HEK293 (cell line): ENCODE data around the gene USP37.

ENCODE experiments used
- CTCF ChIA-PET: fragments of 350-600 bp; formaldehyde crosslinking; extraction: SDS; loops from one replicate; lab custom pipeline; 2021; ENCODE audit warnings: antibody characterized with exemption; lab: Yijun Ruan, JAX
- POLR2A ChIA-PET: fragments of 300-600 bp; formaldehyde crosslinking; extraction: SDS; loops from one replicate; lab custom pipeline; 2020; ENCODE audit warnings: antibody characterized with exemption, inconsistent platforms; lab: Yijun Ruan, JAX
- H3K27ac ChIP-seq: fragments of 200-500 bp; sonication (Bioruptor generic); 2 replicates; pipeline ENCODE4 v1.5.1; 2014; ENCODE audit warnings: low read depth, low read length, control low read depth, inconsistent platforms; ENCODE audit errors: extremely low read depth
- H3K36me3 ChIP-seq, 2 experiments: fragments of 200-500 bp in 1 of 2; sonication (Bioruptor generic) in 1 of 2; 1 replicate in 1 of 2; 2 replicates in 1 of 2; pipeline ENCODE4 v1.5.1; 2014 to 2017; ENCODE audit warnings: inconsistent platforms in 2 of 2, low read length in 2 of 2; ENCODE audit not compliant: control insufficient read depth in 2 of 2, insufficient read depth in 1 of 2
- H3K4me1 ChIP-seq: fragments of 200-500 bp; sonication (Bioruptor generic); 2 replicates; pipeline ENCODE4 v1.5.1; 2014; ENCODE audit warnings: mild to moderate bottlenecking, low read length, inconsistent platforms; ENCODE audit not compliant: control insufficient read depth, insufficient read depth
- H3K4me3 ChIP-seq: 2 replicates; pipeline ENCODE4 v1.5.1; 2011; ENCODE audit warnings: low read depth, mild to moderate bottlenecking, control low read depth, low read length, moderate library complexity
- H3K9me3 ChIP-seq: fragments of 200-500 bp; sonication (Bioruptor generic); 2 replicates; pipeline ENCODE4 v1.5.1; 2014; ENCODE audit warnings: low read depth, low read length, inconsistent platforms; ENCODE audit not compliant: control insufficient read depth, insufficient read depth
- HOXD13 ChIP-seq: sonication (generic); formaldehyde crosslinking; IDR thresholded peaks from 2 replicates; pipeline ENCODE4 v1.8.0; 2022; ENCODE audit warnings: missing genetic modification reagents, borderline replicate concordance
- INSM2 ChIP-seq: fragments of 450-650 bp; formaldehyde crosslinking; IDR thresholded peaks from 2 replicates; pipeline ENCODE4 v1.5.1; 2016; ENCODE audit warnings: missing biosample characterization, missing genetic modification characterization
- OSR2 ChIP-seq: fragments of 450-650 bp; formaldehyde crosslinking; IDR thresholded peaks from 2 replicates; pipeline ENCODE4 v1.5.1; 2016; ENCODE audit warnings: missing biosample characterization, missing genetic modification characterization
- OVOL3 ChIP-seq: fragments of 450-650 bp; formaldehyde crosslinking; IDR thresholded peaks from 2 replicates; pipeline ENCODE4 v1.5.1; 2016; ENCODE audit warnings: missing biosample characterization, missing genetic modification characterization
- PBX3 ChIP-seq: sonication (generic); formaldehyde crosslinking; IDR thresholded peaks from 2 replicates; pipeline ENCODE4 v1.8.1; 2022; ENCODE audit warnings: mild to moderate bottlenecking, moderate library complexity, missing genetic modification reagents
- SALL2 ChIP-seq: fragments of 450-650 bp; formaldehyde crosslinking; IDR thresholded peaks from 2 replicates; pipeline ENCODE4 v1.5.0; 2017; ENCODE audit warnings: missing biosample characterization, mild to moderate bottlenecking, missing genetic modification characterization, borderline replicate concordance
- TCF7L2 ChIP-seq: IDR thresholded peaks from 2 replicates; pipeline ENCODE4 v1.6.1; 2011; ENCODE audit warnings: low read depth, mild to moderate bottlenecking, inconsistent platforms, low read length, moderate library complexity, borderline replicate concordance
- YY2 ChIP-seq: fragments of 450-650 bp; formaldehyde crosslinking; IDR thresholded peaks from 2 replicates; pipeline ENCODE4 v1.5.1; 2016; ENCODE audit warnings: missing biosample characterization, missing genetic modification characterization
- ZBTB1 ChIP-seq: fragments of 450-650 bp; formaldehyde crosslinking; IDR thresholded peaks from 2 replicates; pipeline ENCODE4 v1.5.1; 2016; ENCODE audit warnings: missing biosample characterization, missing genetic modification characterization
- ZIC2 ChIP-seq: fragments of 450-650 bp; formaldehyde crosslinking; IDR thresholded peaks from 2 replicates; pipeline ENCODE4 v1.5.1; 2016; ENCODE audit warnings: missing biosample characterization, missing genetic modification characterization
- ZNF114 ChIP-seq: fragments of 450-650 bp; formaldehyde crosslinking; IDR thresholded peaks from 2 replicates; pipeline ENCODE4 v1.5.0; 2017; ENCODE audit warnings: missing biosample characterization, missing genetic modification characterization
- ZNF148 ChIP-seq: fragments of 450-650 bp; formaldehyde crosslinking; IDR thresholded peaks from 2 replicates; pipeline ENCODE4 v1.5.0; 2017; ENCODE audit warnings: missing biosample characterization, missing genetic modification characterization, borderline replicate concordance
- ZNF311 ChIP-seq: fragments of 450-650 bp; formaldehyde crosslinking; IDR thresholded peaks from 2 replicates; pipeline ENCODE4 v1.5.1; 2017; ENCODE audit warnings: missing biosample characterization, missing genetic modification characterization, borderline replicate concordance
- ZNF398 ChIP-seq: fragments of 450-650 bp; formaldehyde crosslinking; IDR thresholded peaks from 2 replicates; pipeline ENCODE4 v1.5.1; 2017; ENCODE audit warnings: missing biosample characterization, missing genetic modification characterization
- ZNF404 ChIP-seq: fragments of 450-650 bp; formaldehyde crosslinking; IDR thresholded peaks from 2 replicates; pipeline ENCODE4 v1.5.1; 2017; ENCODE audit warnings: missing biosample characterization, missing genetic modification characterization
- ZNF449 ChIP-seq: fragments of 450-650 bp; formaldehyde crosslinking; IDR thresholded peaks from 2 replicates; pipeline ENCODE4 v1.5.1; 2017; ENCODE audit warnings: missing biosample characterization, mild to moderate bottlenecking, missing genetic modification characterization, moderate library complexity
- ZNF488 ChIP-seq: fragments of 450-650 bp; formaldehyde crosslinking; IDR thresholded peaks from 2 replicates; pipeline ENCODE4 v1.5.1; 2016; ENCODE audit warnings: missing biosample characterization, missing genetic modification characterization
- ZNF510 ChIP-seq: fragments of 450-650 bp; formaldehyde crosslinking; IDR thresholded peaks from 2 replicates; pipeline ENCODE4 v1.5.1; 2018; ENCODE audit warnings: mild to moderate bottlenecking, missing genetic modification characterization, missing biosample characterization; ENCODE audit not compliant: insufficient replicate concordance
- ZNF560 ChIP-seq: fragments of 450-650 bp; formaldehyde crosslinking; IDR thresholded peaks from 2 replicates; pipeline ENCODE4 v1.5.1; 2017; ENCODE audit warnings: missing biosample characterization, missing genetic modification characterization, borderline replicate concordance
- ZNF658 ChIP-seq: fragments of 450-650 bp; formaldehyde crosslinking; IDR thresholded peaks from 2 replicates; pipeline ENCODE4; 2016; ENCODE audit warnings: missing biosample characterization, missing genetic modification characterization
- ZNF776 ChIP-seq: fragments of 450-650 bp; formaldehyde crosslinking; IDR thresholded peaks from 2 replicates; pipeline ENCODE4 v1.5.0; 2017; ENCODE audit warnings: missing biosample characterization, missing genetic modification characterization, borderline replicate concordance
- ZNF837 ChIP-seq: fragments of 450-650 bp; formaldehyde crosslinking; IDR thresholded peaks from 2 replicates; pipeline ENCODE4 v1.5.1; 2016; ENCODE audit warnings: missing biosample characterization, missing genetic modification characterization

The USP37 gene

GRCh38 chr2:218547511-218547910, 20.6 kb downstream of the USP37 start:
- peaks cover 67 to 80% of the 10 kb centered on the region in 2 experiments for H3K36me3 ChIP-seq
- TF ChIP-seq TCF7L2, result no peak
- TF ChIP-seq ZNF404 (tag by site-specific recombination), result no peak
- no peak for TF ChIP-seq PBX3 (CRISPR knock-in tag)
- no peak for TF ChIP-seq ZNF311 (tag by site-specific recombination)
- no peak for TF ChIP-seq YY2 (tag by site-specific recombination)
- TF ChIP-seq ZIC2 (tag by site-specific recombination), result no peak
- TF ChIP-seq INSM2, result no peak
- no peak for TF ChIP-seq OSR2 (tag by site-specific recombination)
- no peak for TF ChIP-seq ZNF560 (tag by site-specific recombination)
- no peak for TF ChIP-seq OVOL3 (tag by site-specific recombination)
- TF ChIP-seq ZNF449 (tag by site-specific recombination), result no peak
- no peak for TF ChIP-seq ZBTB1
- H3K4me1 ChIP-seq, result no peaks in the 10 kb centered on the region
- H3K27ac ChIP-seq, result no peak overlapping the region
- no peak overlapping the region for H3K4me3 ChIP-seq
- ChIA-PET CTCF (interaction anchor here (0.6 to 1.4 kb wide), 3 partner anchors 16 to 275 kb away, joined by 3 read pairs; no protein-coding TSS in a partner anchor), POLR2A (no interaction called here)
- H3K9me3 ChIP-seq, result no peaks in the 10 kb centered on the region

- Histone ChIP-seq H3K9me3 (no peaks in the 10 kb centered on the region), H3K4me1 (no peaks in the 10 kb centered on the region), H3K4me3 (no peak overlapping the region), H3K27ac (no peak overlapping the region), H3K36me3 (peaks cover 70 to 81% of the 10 kb centered on the region in 2 experiments)
- ChIA-PET POLR2A (no interaction called here), CTCF (interaction anchor here (0.6 kb wide), 1 partner anchor 62 kb away, joined by 3 read pairs; no protein-coding TSS in a partner anchor)
- TF ChIP-seq ZNF658, result no peak
- TF ChIP-seq ZNF449 (tag by site-specific recombination), result no peak
- TF ChIP-seq SALL2 (tag by site-specific recombination), result no peak
- TF ChIP-seq HOXD13 (CRISPR knock-in tag), result no peak
- no peak for TF ChIP-seq ZNF398
- no peak for TF ChIP-seq ZNF488
- TF ChIP-seq ZNF510 (tag by site-specific recombination), result no peak
- no peak for TF ChIP-seq ZNF837 (tag by site-specific recombination)
- TF ChIP-seq ZNF148 (tag by site-specific recombination), result no peak
- TF ChIP-seq ZNF114 (tag by site-specific recombination), result no peak
- TF ChIP-seq ZNF776 (tag by site-specific recombination), result no peak
Measured at GRCh38 chr2:218546012-218546411, 22.1 kb downstream of the USP37 start.
